IPS-NIHi7 (cell line): ENCODE measurements around the gene DNM2.
"Not testable (repeated sequence)": the region's sequence is repeated elsewhere in the genome, so short reads cannot be mapped to it uniquely, and the experiment has no call there.

Experiments
- DNase-seq: peaks from one replicate; pipeline ENCODE4 v3.0.0; 2012; ENCODE audit warnings: mixed read lengths; ENCODE audit errors: extremely low spot score

Gene DNM2

DNA sequence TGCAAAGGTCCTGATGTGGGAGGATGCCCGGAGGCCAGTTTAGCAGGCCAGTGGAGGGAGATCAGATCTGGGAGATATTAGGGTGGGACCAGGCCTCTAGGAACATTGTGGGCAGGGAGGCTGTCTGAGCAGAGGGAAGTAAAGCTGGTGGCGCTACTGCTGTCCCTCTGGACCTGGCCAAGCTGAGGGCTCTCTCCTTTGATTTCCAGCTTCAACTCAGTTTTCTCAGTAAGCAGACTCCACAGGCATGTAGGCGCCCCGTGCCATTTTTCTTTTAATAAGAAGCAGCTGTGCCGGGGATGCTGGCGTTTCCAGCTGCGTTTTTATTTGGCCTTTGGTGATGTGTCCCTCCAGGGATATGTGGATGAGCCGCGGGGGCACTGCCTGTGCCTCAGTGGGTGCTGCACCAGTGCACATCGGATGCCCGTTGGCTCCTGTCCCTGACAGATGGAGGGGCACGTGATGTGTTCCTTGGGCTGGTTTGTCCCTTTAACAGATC is 6.7 kb downstream of the DNM2 start:
- DNase-seq: no peak

- no peak for DNase-seq
Observed at GRCh38 chr19:10725415-10725814, 7.5 kb downstream of the DNM2 start.

GRCh38 chr19:10726268-10726667 is 8.4 kb downstream of the DNM2 start:
- DNase-seq: no peak

DNA sequence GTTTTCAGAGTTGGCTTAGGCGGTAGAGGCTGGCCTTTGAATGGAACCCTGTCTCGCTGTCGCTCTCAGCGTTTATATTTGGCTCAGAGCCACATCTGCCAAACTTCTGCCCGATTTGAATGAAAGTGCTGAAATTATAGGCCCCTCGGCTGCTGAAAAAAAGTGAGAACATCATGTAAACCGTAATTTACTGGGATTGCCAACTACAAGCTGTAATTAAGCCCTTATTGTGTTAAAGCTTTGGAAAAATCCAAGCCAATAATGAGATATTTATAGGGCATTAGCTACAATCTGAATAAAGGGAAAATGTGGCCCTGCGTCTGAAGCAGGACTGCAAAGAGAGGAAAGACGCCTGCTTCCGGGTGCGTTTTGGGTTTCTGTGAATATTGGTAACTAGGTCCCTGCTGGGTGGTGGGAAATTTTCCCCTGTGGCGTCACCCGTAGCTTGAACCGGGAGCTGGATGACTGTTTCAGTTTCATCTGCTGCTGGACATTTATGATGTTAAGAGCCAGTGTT is 9.9 kb downstream of the DNM2 start:
- no peak for DNase-seq

- DNase-seq: no peak
Observed at GRCh38 chr19:10729411-10729810, 11.5 kb downstream of the DNM2 start.

GRCh38 chr19:10730932-10731331 is 13.1 kb downstream of the DNM2 start:
- no peak for DNase-seq

DNA sequence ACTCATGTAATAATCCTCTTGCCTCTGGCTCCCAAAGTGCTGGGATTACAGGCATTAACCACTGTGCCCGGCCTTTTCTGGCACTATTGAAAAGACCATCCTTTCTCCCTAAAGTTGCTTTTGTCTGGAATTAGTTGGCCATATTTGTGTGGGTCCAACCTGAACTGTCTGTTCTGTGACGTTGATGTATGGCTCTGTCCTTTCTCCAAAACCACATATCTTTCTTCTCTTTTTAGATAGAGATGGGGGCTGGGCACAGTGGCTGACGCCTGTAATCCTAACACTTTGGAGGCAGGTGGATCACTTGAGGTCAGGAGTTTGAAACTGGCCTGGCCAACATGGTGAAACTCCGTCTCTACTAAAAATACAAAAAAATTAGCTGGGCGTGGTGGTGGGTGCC is 17.9 kb downstream of the DNM2 start:
- no peak for DNase-seq

- no peak for DNase-seq
Observed at GRCh38 chr19:10736189-10736588, 18.3 kb downstream of the DNM2 start.

DNA sequence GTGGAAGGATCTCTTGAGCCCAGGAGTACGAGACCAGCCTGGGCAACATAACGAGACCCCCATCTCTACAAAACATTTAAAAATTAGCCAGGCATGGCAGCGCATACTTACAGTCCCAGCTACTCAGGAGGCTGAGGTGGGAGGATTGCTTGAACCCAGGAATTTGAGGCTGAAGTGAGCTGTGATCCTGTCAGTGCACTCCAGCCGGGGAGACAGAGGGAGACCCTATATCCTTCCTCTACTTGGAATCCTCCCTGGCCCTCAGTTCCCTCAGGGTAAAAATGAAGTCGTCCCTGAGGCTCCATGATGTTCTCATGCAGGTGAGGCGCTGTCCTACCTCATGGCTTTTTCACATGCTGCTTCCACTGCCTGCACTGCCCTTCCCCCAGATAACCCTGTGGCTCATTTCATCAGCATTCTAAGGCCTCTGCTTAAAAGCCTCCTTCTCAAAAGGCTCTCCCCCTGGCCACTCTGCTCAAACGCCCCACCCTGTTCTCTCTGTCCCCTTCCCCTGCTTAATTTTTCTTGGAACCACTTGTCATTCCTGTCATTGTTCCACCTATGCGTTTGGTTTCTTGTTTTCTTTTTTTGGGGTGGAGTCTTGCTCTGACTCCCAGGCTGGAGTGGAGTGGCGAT is 19.2 kb downstream of the DNM2 start:
- DNase-seq: no peak

- DNase-seq: no peak
Observed at GRCh38 chr19:10737722-10738121, 19.8 kb downstream of the DNM2 start.

GRCh38 chr19:10740798-10741197 is 22.9 kb downstream of the DNM2 start:
- no peak for DNase-seq

DNA sequence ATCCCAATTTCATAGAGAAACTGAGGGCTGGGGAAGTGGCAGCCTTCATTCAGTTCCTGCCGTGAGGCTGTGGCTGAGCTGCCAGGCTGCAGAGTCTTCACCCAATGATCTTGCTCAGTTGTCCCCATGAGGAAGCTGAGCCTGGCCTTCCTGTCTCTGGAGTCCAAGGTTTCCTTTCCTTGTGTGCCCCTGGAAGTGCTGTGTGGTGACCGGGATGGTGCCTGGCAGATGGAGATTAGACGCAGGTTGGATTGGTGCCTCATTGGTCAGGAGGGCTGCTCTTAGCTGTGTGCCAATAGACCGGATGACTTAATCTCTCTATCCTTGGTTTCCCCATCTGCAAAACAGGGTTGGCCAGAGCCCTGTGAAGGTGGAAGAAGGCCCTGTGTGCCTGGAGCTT is 24.6 kb downstream of the DNM2 start:
- DNase-seq: no peak

GRCh38 chr19:10744253-10744798 is 26.4 kb downstream of the DNM2 start:
- DNase-seq: no peak

- DNase-seq: no peak
Observed at GRCh38 chr19:10744801-10745293, 27.0 kb downstream of the DNM2 start.

GRCh38 chr19:10746437-10746836 is 28.6 kb downstream of the DNM2 start:
- not testable (repeated sequence) for DNase-seq

GRCh38 chr19:10747271-10747670 is 29.4 kb downstream of the DNM2 start:
- DNase-seq: no peak

DNA sequence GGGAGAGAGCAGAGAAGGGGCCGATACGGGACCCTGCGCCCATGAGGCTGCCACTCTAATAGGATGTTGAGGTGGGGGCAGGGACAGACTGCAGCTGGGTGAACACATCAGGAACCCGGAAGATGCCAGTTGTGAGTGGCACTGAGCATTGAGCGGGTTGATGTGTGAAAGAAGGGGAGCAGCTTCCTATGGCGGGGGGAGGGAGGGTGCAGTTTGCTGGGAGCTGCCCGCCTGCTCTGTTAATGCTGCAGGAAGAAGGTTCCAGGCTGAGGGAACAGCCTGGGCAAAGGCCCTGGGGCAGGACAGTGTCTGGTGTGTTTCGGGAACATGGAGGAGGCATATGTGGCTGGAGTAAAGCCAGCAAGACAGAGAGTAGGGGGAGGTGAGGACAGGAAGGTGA is 29.8 kb downstream of the DNM2 start:
- no peak for DNase-seq

GRCh38 chr19:10748195-10748926 is 30.5 kb downstream of the DNM2 start:
- no peak for DNase-seq

DNA sequence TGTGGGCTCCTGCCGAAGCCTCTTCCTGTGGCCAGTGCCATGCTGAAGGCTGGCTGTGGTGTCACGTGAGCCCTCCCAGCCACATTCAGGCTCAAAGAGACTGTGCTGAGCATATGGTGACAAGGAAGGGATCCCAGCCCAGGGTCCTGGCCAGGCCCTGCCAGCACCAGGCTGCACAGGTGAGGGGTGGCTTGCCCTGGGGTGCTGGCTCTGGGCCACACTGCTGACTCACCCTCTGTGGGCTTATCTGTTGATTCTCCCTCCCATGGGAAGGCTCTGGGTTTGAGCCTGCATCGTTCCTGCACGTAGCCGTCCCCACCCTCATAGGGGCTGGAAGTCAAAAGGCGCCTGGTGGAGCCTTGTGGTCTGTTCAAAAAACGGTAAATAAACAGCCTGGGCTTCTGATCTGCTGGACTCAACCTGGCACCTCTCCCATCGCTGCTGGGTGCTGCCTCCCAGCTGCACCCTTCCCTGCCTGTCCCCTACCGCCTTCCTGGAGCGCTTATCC is 31.1 kb downstream of the DNM2 start:
- DNase-seq: no peak

GRCh38 chr19:10749435-10750384 is 31.8 kb downstream of the DNM2 start:
- DNase-seq: no peak
